ENCODE data around the gene VIPR2. TPM values are rescaled to one million over a fixed set of nuclear protein-coding genes. Genes with fewer than 3 reads are reported as not detected.

Gene VIPR2
- polyA plus RNA-seq, 3 donors = not detected

DNA sequence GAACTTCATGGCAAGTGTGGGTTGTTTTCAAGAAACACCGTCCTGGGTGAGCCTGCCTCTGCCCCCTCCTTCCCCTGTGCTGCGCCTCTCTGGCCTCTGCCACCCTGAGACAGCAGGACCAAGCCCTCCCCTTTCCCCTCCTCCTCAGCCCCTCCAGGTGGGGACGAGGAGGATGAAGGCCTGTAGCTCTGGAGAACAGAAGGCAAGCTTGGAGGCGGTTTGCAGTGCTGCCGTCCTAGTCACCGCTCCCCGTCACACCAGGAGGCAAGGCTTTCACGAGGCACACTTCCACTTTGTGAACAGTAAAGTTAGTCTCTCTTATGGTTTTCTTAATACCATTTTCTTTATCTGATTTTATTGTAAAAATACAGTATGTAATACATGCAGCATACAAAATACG, 8.8 kb upstream of the VIPR2 start:
- Histone ChIP-seq H3K4me3 (replicated peaks in 1 of 3; ENCODE audit: low read depth in 2 of 3, low read length in 3 of 3) (no peak overlapping the region), H3K9ac (ENCODE audit: insufficient read depth, low read length, poor library complexity, severe bottlenecking) (no peak overlapping the region), H3K27ac (ENCODE audit: low read depth in 1 of 2, low read length in 2 of 2) (no peak overlapping the region), H3K4me1 (ENCODE audit: control insufficient read depth in 1 of 2, insufficient read depth in 2 of 2, low read length in 2 of 2) (no peaks in the 10 kb centered on the region), H3K9me3 (replicated peaks in 1 of 2; ENCODE audit: control insufficient read depth in 1 of 2, insufficient read depth in 1 of 2, low read length in 2 of 2) (no peaks in the 10 kb centered on the region), H3K27me3 (ENCODE audit: control insufficient read depth in 2 of 2, insufficient read depth in 2 of 2, low read length in 2 of 2) (no peaks in the 10 kb centered on the region), H4K20me1 (ENCODE audit: insufficient read depth, low read length) (no peaks in the 10 kb centered on the region), H3K36me3 (replicated peaks in 1 of 2; ENCODE audit: control insufficient read depth in 1 of 2, insufficient read depth in 2 of 2, low read length in 2 of 2) (no peaks in the 10 kb centered on the region), H3K79me2 (ENCODE audit: insufficient read depth, low read length) (no peaks in the 10 kb centered on the region), H3K4me2 (replicated peaks; ENCODE audit: extremely low read depth, low read length, poor library complexity, severe bottlenecking) (no peak overlapping the region), H2AFZ (ENCODE audit: insufficient read depth, low read depth, low read length, poor library complexity, severe bottlenecking) (no peak overlapping the region)
- TF ChIP-seq, protein P1, sequence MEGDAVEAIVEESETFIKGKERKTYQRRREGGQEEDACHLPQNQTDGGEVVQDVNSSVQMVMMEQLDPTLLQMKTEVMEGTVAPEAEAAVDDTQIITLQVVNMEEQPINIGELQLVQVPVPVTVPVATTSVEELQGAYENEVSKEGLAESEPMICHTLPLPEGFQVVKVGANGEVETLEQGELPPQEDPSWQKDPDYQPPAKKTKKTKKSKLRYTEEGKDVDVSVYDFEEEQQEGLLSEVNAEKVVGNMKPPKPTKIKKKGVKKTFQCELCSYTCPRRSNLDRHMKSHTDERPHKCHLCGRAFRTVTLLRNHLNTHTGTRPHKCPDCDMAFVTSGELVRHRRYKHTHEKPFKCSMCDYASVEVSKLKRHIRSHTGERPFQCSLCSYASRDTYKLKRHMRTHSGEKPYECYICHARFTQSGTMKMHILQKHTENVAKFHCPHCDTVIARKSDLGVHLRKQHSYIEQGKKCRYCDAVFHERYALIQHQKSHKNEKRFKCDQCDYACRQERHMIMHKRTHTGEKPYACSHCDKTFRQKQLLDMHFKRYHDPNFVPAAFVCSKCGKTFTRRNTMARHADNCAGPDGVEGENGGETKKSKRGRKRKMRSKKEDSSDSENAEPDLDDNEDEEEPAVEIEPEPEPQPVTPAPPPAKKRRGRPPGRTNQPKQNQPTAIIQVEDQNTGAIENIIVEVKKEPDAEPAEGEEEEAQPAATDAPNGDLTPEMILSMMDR (IDR thresholded peaks at IDR 0.05) = no peak
- Mint-ChIP-seq H3K27me3 (ENCODE audit: low read depth in 3 of 3) (peaks cover 0 to 5% (median 2%) of the 10 kb centered on the region in 3 donors), H3K9me3 (no peaks in the 10 kb centered on the region), H3K4me3 (no peak overlapping the region), H3K27ac (no peak overlapping the region), H3K4me1 (no peaks in the 10 kb centered on the region), H3K36me3 (no peaks in the 10 kb centered on the region)
- WGBS (ENCODE audit: insufficient coverage) = 81% methylated on average over 3 of the region's 9 CpGs
- DNase-seq = no peak
- intact Hi-C loops (cut with micrococcal nuclease) = no loop called here

DNA sequence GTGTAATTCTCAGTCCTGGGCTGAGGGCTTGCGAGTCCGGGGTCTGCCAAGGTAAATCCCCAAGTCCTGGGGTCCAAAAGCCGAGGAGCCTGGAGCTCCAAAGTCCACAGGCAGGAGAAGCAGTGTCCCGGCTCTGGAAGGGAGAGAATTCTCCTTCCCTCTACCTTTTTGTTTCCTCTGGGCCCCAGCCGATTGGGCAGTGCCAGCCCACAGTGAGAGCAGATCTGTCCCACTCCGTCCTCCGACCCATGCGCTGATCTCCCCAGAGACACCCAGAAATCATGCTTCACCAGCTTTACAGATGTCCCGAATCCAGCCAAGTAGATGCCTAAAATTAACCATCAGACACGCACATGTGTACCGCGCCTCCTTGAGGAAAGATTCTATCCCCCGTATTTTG, 8.1 kb upstream of the VIPR2 start:
- H3K4me1 Mint-ChIP-seq = no peaks in the 10 kb centered on the region
- H3K4me2 ChIP-seq (replicated peaks; ENCODE audit: extremely low read depth, low read length, poor library complexity, severe bottlenecking) = no peak overlapping the region
- no peaks in the 10 kb centered on the region for H3K9me3 Mint-ChIP-seq
- H3K79me2 ChIP-seq (ENCODE audit: insufficient read depth, low read length) = no peaks in the 10 kb centered on the region
- H3K27ac Mint-ChIP-seq = no peak overlapping the region
- no peak overlapping the region for H3K27ac ChIP-seq (ENCODE audit: low read depth in 1 of 2, low read length in 2 of 2)
- WGBS (ENCODE audit: insufficient coverage) = 92% methylated on average over 10 of the region's 13 CpGs
- H3K4me1 ChIP-seq (ENCODE audit: control insufficient read depth in 1 of 2, insufficient read depth in 2 of 2, low read length in 2 of 2) = no peaks in the 10 kb centered on the region
- no peak overlapping the region for H2AFZ ChIP-seq (ENCODE audit: insufficient read depth, low read depth, low read length, poor library complexity, severe bottlenecking)
- H3K36me3 ChIP-seq (replicated peaks in 1 of 2; ENCODE audit: control insufficient read depth in 1 of 2, insufficient read depth in 2 of 2, low read length in 2 of 2) = no peaks in the 10 kb centered on the region
- intact Hi-C loops (cut with micrococcal nuclease) = no loop called here
- DNase-seq = no peak
- no peak overlapping the region for H3K4me3 ChIP-seq (replicated peaks in 1 of 3; ENCODE audit: low read depth in 2 of 3, low read length in 3 of 3)
- H3K36me3 Mint-ChIP-seq = no peaks in the 10 kb centered on the region
- no peak overlapping the region for H3K4me3 Mint-ChIP-seq
- H3K9me3 ChIP-seq (replicated peaks in 1 of 2; ENCODE audit: control insufficient read depth in 1 of 2, insufficient read depth in 1 of 2, low read length in 2 of 2) = no peaks in the 10 kb centered on the region
- H3K9ac ChIP-seq (ENCODE audit: insufficient read depth, low read length, poor library complexity, severe bottlenecking) = no peak overlapping the region
- no peaks in the 10 kb centered on the region for H4K20me1 ChIP-seq (ENCODE audit: insufficient read depth, low read length)
- peaks cover 2 to 5% (median 4%) of the 10 kb centered on the region in 3 donors for H3K27me3 Mint-ChIP-seq (ENCODE audit: low read depth in 3 of 3)
- TF ChIP-seq, protein P1 (IDR thresholded peaks at IDR 0.05) = no peak
- no peaks in the 10 kb centered on the region for H3K27me3 ChIP-seq (ENCODE audit: control insufficient read depth in 2 of 2, insufficient read depth in 2 of 2, low read length in 2 of 2)

Measured in CD14-positive monocyte (primary cell).